ENCODE results near the gene ACAD11.

The ACAD11 gene, protein sequence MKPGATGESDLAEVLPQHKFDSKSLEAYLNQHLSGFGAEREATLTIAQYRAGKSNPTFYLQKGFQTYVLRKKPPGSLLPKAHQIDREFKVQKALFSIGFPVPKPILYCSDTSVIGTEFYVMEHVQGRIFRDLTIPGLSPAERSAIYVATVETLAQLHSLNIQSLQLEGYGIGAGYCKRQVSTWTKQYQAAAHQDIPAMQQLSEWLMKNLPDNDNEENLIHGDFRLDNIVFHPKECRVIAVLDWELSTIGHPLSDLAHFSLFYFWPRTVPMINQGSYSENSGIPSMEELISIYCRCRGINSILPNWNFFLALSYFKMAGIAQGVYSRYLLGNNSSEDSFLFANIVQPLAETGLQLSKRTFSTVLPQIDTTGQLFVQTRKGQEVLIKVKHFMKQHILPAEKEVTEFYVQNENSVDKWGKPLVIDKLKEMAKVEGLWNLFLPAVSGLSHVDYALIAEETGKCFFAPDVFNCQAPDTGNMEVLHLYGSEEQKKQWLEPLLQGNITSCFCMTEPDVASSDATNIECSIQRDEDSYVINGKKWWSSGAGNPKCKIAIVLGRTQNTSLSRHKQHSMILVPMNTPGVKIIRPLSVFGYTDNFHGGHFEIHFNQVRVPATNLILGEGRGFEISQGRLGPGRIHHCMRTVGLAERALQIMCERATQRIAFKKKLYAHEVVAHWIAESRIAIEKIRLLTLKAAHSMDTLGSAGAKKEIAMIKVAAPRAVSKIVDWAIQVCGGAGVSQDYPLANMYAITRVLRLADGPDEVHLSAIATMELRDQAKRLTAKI

DNA sequence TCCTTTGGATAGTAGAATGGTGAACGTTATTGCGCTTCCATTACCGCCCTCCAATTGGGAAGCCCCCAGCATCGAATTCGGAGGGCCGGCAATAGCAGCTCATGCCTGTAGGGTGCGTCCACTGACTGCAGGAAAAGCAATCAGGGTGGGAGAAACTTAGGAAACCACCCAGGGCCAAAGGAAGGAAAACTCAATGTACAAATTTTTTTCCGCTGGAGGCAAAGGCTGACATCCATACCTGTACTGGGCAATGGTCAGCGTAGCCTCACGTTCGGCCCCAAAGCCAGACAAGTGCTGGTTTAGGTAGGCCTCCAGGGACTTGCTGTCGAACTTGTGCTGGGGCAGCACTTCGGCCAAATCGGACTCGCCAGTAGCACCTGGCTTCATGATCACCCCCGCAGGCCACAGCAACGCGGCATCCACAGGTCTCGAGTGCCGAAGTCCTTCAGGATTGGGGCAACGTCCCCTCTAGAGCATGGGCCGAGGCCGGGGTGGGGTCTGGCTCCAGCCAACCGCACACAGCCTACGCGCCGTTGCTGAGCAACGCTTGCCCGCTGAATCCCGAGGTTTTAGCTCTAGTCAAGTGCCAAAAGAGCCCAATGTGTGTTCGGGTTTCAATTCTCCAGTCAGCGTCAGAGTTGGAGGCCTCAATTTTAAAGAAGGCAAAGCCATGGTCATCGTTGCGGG, at the start of gene ACAD11:
ACAD11 (minus strand) TSS at position 445 of the 687 bp plus-strand sequence; CDS start at position 387, 58 bp downstream.
- DNase-seq: peak; percentile 60

DNA sequence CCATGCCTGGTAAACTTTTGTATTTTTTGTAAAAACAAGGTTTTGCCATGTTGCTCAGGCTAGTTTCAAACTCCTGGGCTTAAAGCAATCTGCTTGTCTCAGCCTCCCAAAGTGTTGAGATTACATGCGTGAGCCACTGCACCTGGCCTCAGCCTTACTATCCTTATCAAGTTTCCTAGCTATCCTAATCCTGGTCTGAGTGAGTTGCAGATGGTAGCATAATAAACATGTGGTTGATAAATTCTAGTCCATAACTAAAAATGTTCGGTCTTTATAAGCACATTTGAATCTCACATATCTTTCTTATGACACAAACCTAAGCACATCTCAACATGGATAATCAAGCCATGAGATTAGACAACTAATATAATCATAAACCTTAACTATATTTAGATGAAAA, 44.1 kb upstream of the ACAD11 start:
- DNase-seq: no peak

DNA sequence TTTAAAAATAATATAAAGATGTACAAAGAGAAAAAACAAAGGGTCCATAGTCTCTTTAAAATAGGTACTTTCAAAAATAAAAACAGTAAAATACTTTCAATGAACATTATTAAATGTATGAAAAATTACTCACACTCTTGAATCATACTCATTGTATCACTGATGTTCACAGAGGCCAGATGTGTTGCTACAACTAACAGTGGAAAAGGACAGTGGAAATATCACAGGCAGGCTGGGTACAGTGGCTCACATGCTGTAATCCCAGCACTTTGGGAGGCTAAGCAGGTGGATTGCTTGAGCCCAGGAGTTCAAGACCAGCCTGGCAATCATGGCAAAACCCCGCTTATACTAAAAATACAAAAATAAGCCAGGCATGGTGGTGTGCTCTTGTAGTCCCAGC, 35.8 kb upstream of the ACAD11 start:
- DNase-seq: no peak

DNA sequence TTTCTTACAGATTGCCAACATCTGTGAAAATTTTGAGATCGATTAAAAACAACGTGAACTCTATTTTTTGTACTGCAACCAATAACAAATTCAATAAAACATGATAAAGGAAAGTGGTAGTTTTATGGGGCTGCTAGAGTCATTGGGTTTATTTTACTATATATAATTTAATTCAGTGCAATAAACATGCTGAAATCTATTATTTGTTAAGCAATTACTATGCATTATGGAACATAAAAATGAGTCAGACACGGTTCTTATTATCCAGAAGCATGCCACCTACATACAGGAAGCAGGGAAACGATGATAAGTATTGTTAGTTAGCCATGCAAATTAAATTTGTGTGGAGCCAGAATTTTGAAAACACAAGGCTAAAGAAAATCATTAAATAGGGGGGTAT, 35.4 kb upstream of the ACAD11 start:
- no peak for DNase-seq

DNA sequence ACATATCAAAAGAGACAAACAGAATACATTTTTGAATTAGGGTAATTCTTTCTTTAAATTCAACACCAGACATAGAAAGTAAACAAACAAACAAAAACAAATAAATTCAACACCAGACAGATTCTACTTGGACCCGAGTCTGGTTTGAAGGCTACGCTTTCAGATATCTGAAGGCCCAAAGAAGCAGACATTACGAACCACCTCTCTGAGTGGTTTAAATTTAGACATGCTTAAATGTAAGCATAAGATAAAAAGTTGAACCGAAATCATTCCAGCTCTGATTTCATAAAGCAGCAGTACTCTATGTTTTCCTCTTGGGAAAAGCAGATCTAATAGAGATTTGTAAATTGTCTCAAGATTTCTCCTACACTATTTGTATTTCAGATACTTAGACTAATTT, 30.4 kb upstream of the ACAD11 start:
- DNase-seq: no peak

DNA sequence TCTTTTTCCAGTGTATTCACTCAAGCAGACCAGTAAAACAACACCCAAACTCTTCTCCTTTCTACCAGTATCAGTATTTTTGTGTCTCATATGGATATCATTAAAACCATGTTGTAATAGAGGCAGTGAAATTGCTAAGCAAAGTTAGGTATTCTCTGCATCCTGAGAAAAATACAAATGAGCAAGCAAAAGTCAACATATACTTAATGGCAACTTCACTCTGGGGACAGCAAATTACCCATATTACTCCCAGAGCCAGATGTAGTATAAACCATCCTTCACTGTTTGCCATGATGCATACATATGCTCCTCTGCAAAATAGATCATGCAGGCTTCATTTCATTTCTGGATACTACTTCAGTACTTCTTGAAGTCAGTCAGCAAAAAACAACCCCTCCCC, 22.6 kb upstream of the ACAD11 start:
- DNase-seq: no peak

DNA sequence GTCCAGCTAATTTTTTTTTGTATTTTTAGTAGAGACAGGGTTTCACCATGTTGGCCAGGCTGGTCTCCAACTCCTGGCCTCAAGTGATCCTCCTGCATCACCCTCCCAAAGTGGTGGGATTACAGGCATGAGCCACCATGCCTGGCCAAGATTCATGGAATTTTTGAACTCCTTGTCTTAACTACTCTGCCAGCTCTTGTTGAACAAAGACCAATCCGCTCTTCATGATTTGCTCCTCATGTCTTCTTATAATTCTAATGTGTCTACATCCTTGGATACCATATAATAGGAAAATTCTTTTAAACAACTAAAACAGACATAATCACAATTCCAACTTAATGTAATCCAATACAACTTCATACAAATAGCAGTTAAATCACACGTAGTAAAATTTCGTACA, 21.8 kb upstream of the ACAD11 start:
- DNase-seq: no peak

DNA sequence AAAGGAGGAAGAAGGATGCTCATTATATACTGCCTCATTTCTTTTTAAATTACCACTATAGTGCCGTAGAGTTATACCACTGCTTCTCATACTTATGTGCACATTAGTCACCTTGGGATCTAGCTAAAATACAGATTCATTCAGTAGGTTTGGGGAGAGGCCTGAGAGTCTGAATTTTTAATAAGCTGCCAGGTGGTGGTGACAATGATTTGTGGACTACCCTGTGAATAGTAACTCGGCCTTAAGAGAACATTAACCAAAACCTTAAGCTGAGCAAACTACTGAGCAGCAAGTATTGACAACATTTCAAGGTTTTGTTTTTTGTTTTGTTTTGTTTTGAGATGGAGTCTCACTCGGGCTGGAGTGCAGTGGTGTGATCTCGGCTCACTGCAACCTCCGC, 20.3 kb upstream of the ACAD11 start:
- no peak for DNase-seq

DNA sequence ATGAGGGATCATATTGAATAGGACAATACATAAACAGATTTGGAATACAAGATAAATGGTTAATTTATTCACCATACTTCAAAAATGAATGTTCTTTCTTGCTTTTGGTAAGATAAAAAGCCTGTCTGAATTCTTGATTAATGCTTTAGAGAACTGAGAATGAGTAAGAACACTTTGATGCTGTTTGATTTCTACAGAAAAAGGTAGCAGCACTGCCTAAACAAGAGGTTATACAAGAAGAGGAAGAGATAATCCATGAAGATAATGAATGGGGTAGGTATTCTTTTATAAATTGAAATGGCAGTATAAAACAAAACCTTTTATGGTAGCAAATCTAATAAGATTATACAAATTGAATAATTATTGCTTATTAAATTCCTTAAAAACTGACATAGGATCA, 15.8 kb upstream of the ACAD11 start:
- no peak for DNase-seq

DNA sequence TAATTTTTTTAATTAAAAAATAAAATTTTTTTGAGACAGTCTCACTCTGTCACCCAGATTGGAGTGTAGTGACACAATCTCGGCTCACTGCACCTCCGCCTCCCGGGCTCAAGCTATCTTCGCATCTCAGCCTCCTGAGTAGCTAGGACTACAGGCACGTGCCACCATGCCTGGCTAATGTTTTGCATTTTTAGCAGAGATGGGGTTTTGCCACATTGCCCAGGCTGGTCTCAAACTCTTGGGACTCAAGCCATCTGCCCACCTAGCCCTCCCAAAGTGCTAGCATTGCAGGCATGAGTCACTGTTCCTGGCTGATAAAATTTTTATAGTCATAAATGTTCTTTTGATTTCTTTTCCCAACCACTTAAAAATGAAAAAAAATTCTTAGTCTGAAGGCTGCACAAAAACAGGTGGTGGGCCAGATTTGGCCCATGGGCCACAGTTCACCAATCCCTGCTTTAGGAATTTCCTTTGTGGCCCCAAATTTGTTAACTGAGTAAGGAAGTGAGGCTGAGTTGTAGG, 9.7 kb upstream of the ACAD11 start:
- DNase-seq: no peak

DNA sequence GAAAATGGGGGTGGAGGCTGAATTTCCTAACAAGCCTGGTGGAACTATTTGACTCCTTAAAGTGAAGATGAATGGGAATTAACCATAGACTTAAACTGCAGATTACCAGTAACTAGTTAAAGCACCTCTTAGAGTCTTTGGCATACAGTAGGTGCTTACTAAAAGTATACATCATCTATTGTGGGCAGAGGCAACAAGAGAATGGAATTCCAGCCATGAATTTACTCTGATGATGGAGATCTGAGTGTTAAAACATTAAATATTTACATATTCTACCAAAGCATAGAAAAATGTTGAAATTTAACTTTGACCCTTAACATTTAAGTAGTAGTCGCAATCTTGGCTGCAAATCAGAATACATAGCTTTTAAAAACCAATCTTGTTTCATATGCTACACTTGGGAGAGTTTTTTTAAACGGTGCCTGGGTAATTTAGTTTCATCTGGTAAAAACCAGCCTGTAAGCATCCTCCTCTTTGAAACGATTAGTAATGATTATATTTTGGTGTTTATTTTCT, 5.7 kb upstream of the ACAD11 start:
- no peak for DNase-seq

DNA sequence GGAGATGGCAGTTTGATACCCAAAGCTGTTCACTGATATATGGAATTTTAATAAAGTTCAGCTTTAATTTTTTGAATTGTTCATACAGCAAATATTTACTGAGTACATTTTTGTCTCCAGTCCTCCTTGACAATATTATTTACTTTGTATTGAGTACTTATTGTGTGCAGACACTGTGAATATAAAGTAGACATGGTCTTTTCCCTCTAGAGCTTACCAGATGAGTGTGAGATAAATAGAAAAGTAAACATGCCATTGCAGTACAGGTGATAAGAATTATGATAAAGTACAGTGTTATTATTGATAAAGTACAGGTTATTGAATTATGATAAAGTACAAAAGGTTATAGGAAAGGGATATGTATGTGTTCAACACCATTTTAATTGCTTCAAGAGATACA, 2.6 kb upstream of the ACAD11 start:
- DNase-seq: no peak

DNA sequence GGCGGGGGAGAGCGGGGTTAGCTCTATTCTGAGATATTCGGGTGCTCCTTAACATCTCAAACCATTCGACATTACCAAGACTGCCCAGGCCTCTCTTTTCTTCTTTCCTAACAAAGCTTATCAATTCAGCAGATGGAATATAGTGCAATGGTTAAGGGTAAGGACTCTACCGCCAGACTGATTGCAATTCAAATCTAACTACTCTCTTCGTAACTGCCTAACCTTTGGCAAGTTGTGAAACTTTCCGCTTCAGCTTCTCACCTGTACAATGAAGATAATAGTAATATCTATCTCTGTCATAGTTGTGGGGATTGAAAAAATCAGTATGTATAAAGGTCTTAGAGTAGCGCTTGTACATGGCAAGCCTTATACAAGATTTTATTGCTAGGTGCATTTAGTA, 1.5 kb upstream of the ACAD11 start:
- DNase-seq: no peak

DNA sequence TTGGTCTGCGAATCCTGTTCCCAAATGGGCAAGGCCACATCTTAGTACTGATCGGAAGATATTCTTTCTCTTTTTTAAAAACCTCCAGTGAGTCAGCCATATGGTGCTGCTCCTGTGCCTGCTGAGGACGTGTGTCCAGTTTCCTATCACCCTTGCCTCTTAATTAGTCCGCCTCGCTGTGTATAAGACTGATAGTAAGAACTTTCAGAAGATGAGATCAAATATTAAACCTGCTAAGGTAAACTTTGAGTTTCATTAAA, 1.1 kb upstream of the ACAD11 start:
- DNase-seq: no peak

DNA sequence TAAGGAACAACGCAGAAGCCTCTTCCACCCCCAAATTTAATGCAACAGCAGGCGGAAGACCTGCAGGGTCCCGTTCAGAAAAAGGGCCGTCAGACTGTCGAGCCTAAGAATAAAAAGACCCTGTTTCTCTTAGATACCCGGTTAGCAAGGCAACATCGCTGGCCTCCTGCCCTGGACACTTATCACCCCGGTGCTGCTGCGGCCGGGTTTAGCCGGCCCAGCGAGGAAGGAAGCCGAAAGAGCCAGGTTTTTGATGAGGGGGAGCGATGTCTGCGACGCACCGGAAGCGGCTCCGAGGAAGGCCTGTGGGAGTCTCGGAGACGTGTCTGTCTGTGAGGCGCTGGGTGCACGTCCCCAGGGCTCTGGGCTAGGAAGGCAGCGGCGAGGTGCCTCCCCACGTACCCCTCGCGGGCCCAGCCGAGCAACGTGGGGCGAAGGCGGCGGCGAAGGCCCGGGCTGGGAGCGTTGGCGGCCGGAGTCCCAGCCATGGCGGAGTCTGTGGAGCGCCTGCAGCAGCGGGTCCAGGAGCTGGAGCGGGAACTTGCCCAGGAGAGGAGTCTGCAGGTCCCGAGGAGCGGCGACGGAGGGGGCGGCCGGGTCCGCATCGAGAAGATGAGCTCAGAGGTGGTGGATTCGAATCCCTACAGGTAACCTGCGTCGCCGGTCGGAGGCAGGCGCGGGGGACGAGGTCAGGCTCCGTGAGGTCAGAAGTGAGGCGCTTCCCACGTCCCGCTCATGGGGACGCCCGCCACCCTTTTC, 622 bp upstream of the ACAD11 start, which contains the start of gene UBA5:
UBA5 (plus strand) TSS at position 278 of the 759 bp plus-strand sequence; CDS start at position 487, 209 bp downstream.
- peak; percentile 80 for DNase-seq

DNA sequence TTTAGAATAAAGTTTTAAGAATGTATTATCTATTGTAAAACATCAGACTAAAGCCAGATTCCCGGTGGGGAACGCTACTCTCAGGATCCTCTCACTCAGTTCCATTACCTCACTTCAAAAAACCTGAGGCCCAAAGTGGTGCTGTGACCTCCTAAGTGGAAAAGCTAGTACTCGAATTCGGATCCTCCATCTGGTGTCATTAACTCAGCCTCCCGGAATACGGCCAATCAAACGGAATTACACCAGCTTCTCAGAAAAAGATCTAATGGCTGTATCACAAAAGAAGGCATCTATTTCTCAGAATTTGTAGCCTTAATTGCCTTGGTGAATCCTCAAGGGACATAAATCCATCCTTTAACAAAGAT, 627 bp downstream of the ACAD11 start:
- DNase-seq: no peak

DNA sequence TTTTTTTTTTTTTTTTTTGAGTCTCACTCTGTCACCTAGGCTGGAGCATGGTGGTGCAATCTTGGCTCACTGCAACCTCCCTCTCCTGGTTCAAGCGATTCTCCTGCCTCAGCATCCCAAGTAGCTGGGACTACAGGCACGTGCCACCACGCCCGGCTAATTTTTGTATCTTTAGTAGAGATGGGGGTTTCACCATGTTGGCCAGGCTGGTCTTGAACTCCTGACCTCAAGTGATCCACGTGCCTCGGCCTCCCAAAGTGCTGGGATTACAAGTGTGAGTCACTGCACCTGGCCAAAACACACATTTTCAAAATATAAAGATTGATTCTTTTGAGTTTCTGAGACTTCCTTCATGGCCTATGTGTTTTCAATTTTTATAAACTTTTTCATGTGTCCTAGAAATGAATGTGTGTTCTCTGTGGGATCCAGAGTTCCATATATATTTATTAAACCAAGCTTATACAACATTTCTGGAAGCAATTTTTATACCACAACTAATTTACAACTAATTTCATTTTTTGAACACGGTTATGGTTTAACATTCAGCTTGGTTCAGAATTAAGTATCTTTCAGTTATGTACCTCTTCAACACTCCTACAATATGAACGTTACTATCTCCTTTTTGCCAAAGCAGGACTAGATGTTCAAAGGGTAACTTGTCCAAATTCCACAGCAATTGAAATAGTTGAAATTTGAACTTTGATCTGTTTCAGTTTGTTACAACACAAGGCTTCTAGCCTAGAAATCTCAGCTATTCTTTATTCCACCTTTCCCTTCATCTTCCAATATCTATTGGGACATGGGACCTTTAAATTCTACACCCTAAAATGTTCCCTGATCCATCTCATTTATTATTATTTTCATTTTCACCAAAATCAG, 1.5 kb downstream of the ACAD11 start:
- DNase-seq: no peak

DNA sequence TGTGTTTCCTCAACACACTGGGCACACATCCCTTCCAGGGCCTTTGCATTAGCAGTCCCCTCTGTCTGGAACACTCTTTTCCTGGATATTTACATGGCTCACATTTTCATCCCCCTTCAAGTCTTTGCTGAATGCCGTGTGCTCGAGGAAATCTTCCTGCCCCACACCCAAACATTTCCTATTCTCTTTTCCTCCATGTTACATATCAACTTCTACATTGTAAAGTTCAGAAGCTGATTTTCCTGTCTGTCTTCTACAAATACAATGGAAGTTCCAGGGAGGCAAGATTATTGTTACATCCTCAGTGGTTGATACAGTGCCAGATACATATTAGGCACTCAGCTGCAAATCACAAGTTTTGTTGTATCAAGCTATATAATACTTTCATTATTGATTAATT, 4.1 kb downstream of the ACAD11 start:
- DNase-seq: no peak

DNA sequence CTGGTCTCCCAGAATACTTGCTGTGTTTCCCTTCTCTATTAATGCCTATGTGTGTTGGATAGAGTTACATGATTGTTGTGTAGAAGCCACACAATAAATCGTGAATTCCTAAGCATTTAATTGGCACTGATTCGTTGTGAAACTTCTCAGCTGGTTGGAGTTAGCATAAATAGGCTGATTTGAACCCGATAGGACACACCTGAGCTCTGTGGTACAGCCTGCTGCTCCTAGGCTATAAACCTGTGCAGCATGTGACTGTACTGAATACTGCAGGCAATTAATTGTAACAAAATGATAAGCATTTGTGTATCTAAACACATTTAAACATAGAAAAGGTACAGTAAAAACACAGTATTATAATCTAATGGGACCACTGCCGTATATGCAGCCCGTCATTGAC, 4.9 kb downstream of the ACAD11 start:
- DNase-seq: no peak

DNA sequence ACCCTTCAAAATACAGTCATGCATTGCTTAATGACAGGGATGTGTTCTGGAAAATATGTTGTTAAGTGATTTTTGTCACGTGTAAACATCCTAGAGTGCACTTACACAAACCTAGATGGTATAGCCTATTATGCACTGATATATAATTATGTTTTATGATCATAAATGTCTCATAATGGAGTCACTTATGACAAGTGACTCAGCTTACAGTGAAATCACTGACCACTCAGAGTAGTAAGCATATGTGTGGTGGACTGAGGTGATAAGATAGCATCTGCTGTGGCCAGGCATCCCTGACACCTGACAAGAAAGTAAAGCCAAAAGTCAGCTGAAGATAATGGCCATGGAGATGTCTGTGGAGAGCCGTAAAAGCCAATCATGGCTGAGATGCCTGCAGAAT, 5.4 kb downstream of the ACAD11 start:
- no peak for DNase-seq

DNA sequence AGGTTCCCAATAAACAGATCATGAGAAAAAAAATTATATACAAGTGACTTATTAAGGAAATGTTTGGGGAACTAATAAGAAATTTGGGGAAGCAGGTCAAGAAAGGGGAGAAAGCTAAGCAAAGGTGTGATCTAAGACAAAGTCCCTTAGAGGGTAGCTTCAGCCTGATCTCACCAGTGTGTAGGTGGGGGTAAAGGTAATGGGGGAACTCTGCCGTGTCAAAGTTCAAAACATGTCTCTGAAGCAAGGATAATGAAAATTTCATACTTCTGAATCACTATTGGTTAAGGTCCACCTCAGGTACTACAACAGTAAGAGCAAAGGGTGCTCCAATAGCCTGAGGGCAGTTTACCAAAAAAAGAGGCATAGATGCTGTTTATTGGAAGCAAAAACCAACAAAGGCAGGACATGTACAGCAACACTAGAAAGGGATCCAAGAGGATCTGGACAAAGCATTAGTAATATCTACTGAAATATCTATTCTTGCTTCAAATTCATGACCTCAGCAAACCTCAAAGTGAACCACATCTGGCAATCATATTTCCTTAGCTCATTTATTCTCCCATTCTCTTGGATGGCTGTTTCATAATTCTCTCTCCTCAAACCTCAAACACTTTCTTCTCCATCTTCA, 6.9 kb downstream of the ACAD11 start:
- no peak for DNase-seq

All from RPMI8226 (cell line).